ENCODE results near the gene TECTB. TPM values are rescaled to one million over a fixed set of nuclear protein-coding genes. Genes with fewer than 3 reads are reported as not detected.

The TECTB gene
- total RNA-seq, 4 donors from 2014 or later: not detected

- no peaks in the 10 kb centered on the region for H3K9me3 ChIP-seq
- ATAC-seq (no peak), DNase-seq (no peak)
- no peak overlapping the region for H3K4me3 ChIP-seq
- in situ Hi-C loops (cut with MboI; ENCODE audit: low sequenced_read_pairs in 4 of 4): no loop called here
- intact Hi-C loops (cut with DNase I; ENCODE audit: low total_unique reads): no loop called here
- no peaks in the 10 kb centered on the region for H3K4me1 ChIP-seq
- H3K27ac ChIP-seq: no peak overlapping the region
- H3K27me3 ChIP-seq: no peaks in the 10 kb centered on the region
- H3K36me3 ChIP-seq: no peaks in the 10 kb centered on the region
- no peak for TF ChIP-seq CTCF (IDR thresholded peaks at IDR 0.05 in 4 of 5, conservative IDR thresholded peaks at IDR 0.05 in 1 of 5)
- TF ChIP-seq POLR2A (IDR thresholded peaks at IDR 0.05): no peak
Observed at GRCh38 chr10:112333452-112333851, 50.3 kb downstream of the TECTB start.

- no peak overlapping the region for H3K4me3 ChIP-seq
- no peaks in the 10 kb centered on the region for H3K27me3 ChIP-seq
- H3K9me3 ChIP-seq: no peaks in the 10 kb centered on the region
- TF ChIP-seq POLR2A (IDR thresholded peaks at IDR 0.05) (no peak), CTCF (IDR thresholded peaks at IDR 0.05 in 4 of 5, conservative IDR thresholded peaks at IDR 0.05 in 1 of 5) (no peak)
- DNase-seq (no peak), ATAC-seq (no peak)
- in situ Hi-C loops (cut with MboI; ENCODE audit: low sequenced_read_pairs in 4 of 4): no loop called here
- H3K36me3 ChIP-seq: no peaks in the 10 kb centered on the region
- no peaks in the 10 kb centered on the region for H3K4me1 ChIP-seq
- no peak overlapping the region for H3K27ac ChIP-seq
- intact Hi-C loops (cut with DNase I; ENCODE audit: low total_unique reads): no loop called here
Observed at GRCh38 chr10:112335111-112335867, 52.1 kb downstream of the TECTB start.

GRCh38 chr10:112335868-112336265, 52.7 kb downstream of the TECTB start:
- in situ Hi-C loops (cut with MboI; ENCODE audit: low sequenced_read_pairs in 4 of 4): no loop called here
- Histone ChIP-seq H3K27me3 (no peaks in the 10 kb centered on the region), H3K4me3 (no peak overlapping the region), H3K36me3 (no peaks in the 10 kb centered on the region), H3K4me1 (no peaks in the 10 kb centered on the region), H3K9me3 (no peaks in the 10 kb centered on the region), H3K27ac (no peak overlapping the region)
- ATAC-seq (no peak), DNase-seq (no peak)
- TF ChIP-seq POLR2A (IDR thresholded peaks at IDR 0.05) (no peak), CTCF (IDR thresholded peaks at IDR 0.05 in 4 of 5, conservative IDR thresholded peaks at IDR 0.05 in 1 of 5) (no peak)
- intact Hi-C loops (cut with DNase I; ENCODE audit: low total_unique reads): no loop called here

GRCh38 chr10:112336556-112337201, 53.5 kb downstream of the TECTB start:
- no peaks in the 10 kb centered on the region for H3K27me3 ChIP-seq
- no peaks in the 10 kb centered on the region for H3K4me1 ChIP-seq
- H3K36me3 ChIP-seq: no peaks in the 10 kb centered on the region
- in situ Hi-C loops (cut with MboI; ENCODE audit: low sequenced_read_pairs in 4 of 4): no loop called here
- intact Hi-C loops (cut with DNase I; ENCODE audit: low total_unique reads): no loop called here
- H3K27ac ChIP-seq: no peak overlapping the region
- no peaks in the 10 kb centered on the region for H3K9me3 ChIP-seq
- ATAC-seq (no peak), DNase-seq (no peak)
- H3K4me3 ChIP-seq: no peak overlapping the region
- TF ChIP-seq POLR2A (IDR thresholded peaks at IDR 0.05) (no peak), CTCF (IDR thresholded peaks at IDR 0.05 in 4 of 5, conservative IDR thresholded peaks at IDR 0.05 in 1 of 5) (no peak)
